GM12873 (cell line): ENCODE data around the gene PDCD1LG2.
A peak's percentile ranks its signal among the peaks of the same experiment; 100 is the strongest.

Experiments used
- CTCF ChIP-seq: IDR thresholded peaks from 2 replicates; pipeline ENCODE4 v1.5.1; 2012; ENCODE audit warnings: low read depth, mild to moderate bottlenecking, moderate library complexity, low read length, control low read depth; ENCODE audit not compliant: insufficient read depth; ENCODE audit errors: missing control alignments

PDCD1LG2 gene

GRCh38 chr9:5563886-5564285, 53.6 kb downstream of the PDCD1LG2 start:
- TF ChIP-seq CTCF: no peak

- TF ChIP-seq CTCF: no peak
These were observed 55.8 kb downstream of the PDCD1LG2 start for GRCh38 chr9:5566054-5566618.

GRCh38 chr9:5568868-5569267, 58.5 kb downstream of the PDCD1LG2 start:
- no peak for TF ChIP-seq CTCF

GRCh38 chr9:5569409-5569808, 59.1 kb downstream of the PDCD1LG2 start:
- no peak for TF ChIP-seq CTCF

- TF ChIP-seq CTCF: no peak
These were observed 59.6 kb downstream of the PDCD1LG2 start for GRCh38 chr9:5569891-5570290.

- TF ChIP-seq CTCF: no peak
These were observed 61.4 kb downstream of the PDCD1LG2 start for GRCh38 chr9:5571629-5572232.

- TF ChIP-seq CTCF: no peak
These were observed 63.8 kb downstream of the PDCD1LG2 start for GRCh38 chr9:5574097-5574496.

- peak; percentile 34 for TF ChIP-seq CTCF
These were observed 64.7 kb downstream of the PDCD1LG2 start for GRCh38 chr9:5575000-5575399.
